ENCODE results near the gene JARID2. TPM values are rescaled to one million over a fixed set of nuclear protein-coding genes. Genes with fewer than 3 reads are reported as not detected.

Gene JARID2
- total and polyA plus RNA-seq, 2 of the 13 experiments (the other 11 are each of a cell fraction or from before 2014, with no cell fraction given) = 7.5 to 10.3 TPM

GRCh38 chr6:15504581-15505350, 258.9 kb downstream of the JARID2 start (continued):
- TF ChIP-seq NONO (IDR thresholded peaks at IDR 0.05) = no peak
- TF ChIP-seq NONO (CRISPR knock-in tag; conservative IDR thresholded peaks at IDR 0.05) = no peak
- TF ChIP-seq MYC (CRISPR knock-in tag; IDR thresholded peaks at IDR 0.05; ENCODE audit: borderline replicate concordance) = no peak
- peak; percentile 63 for TF ChIP-seq CEBPG (CRISPR knock-in tag; IDR thresholded peaks at IDR 0.05)
- TF ChIP-seq GTF3A (CRISPR knock-in tag; conservative IDR thresholded peaks at IDR 0.05) = no peak
- TF ChIP-seq ZFP1 (CRISPR knock-in tag; IDR thresholded peaks at IDR 0.05) = 0 out of 2 replicates have a peak, but pooled peaks have one; percentile 65
- TF ChIP-seq ZNF616 (CRISPR knock-in tag; IDR thresholded peaks at IDR 0.05; ENCODE audit: low read depth) = no peak
- TF ChIP-seq RORA (CRISPR knock-in tag; IDR thresholded peaks at IDR 0.05) = no peak
- TF ChIP-seq NFIB (CRISPR knock-in tag; IDR thresholded peaks at IDR 0.05; ENCODE audit: borderline replicate concordance) = no peak
- no peak for TF ChIP-seq ZNF282 (IDR thresholded peaks at IDR 0.05; ENCODE audit: partially characterized antibody)
- no peak for TF ChIP-seq NFE2L1 (CRISPR knock-in tag; IDR thresholded peaks at IDR 0.05; ENCODE audit: borderline replicate concordance)
- TF ChIP-seq REXO4 (CRISPR knock-in tag; IDR thresholded peaks at IDR 0.05; ENCODE audit: borderline replicate concordance) = no peak
- no peak for TF ChIP-seq ZNF747 (CRISPR knock-in tag; IDR thresholded peaks at IDR 0.05; ENCODE audit: borderline replicate concordance)
- peak; percentile 66; the same call in 1 of the 2 replicates for TF ChIP-seq ZNF331 (CRISPR knock-in tag; IDR thresholded peaks at IDR 0.05)
- TF ChIP-seq AHDC1 (CRISPR knock-in tag; IDR thresholded peaks at IDR 0.05; ENCODE audit: borderline replicate concordance) = peak; percentile 19; the same call in 1 of the 2 replicates
- no peak for TF ChIP-seq KDM6A (CRISPR knock-in tag; IDR thresholded peaks at IDR 0.05; ENCODE audit: low read depth)
- TF ChIP-seq ZNF430 (CRISPR knock-in tag; IDR thresholded peaks at IDR 0.05) = peak; percentile 81; the same call in 1 of the 2 replicates
- TF ChIP-seq ZBTB7A (CRISPR knock-in tag; IDR thresholded peaks at IDR 0.05) = no peak
- TF ChIP-seq NCOA5 (CRISPR knock-in tag; IDR thresholded peaks at IDR 0.05) = no peak
- peak; percentile 83 for TF ChIP-seq ETV5 (CRISPR knock-in tag; IDR thresholded peaks at IDR 0.05; ENCODE audit: borderline replicate concordance)
- TF ChIP-seq ZNF713 (CRISPR knock-in tag; IDR thresholded peaks at IDR 0.05) = no peak
- no peak for TF ChIP-seq ZNF276 (CRISPR knock-in tag; IDR thresholded peaks at IDR 0.05; ENCODE audit: low read depth)
- no peak for TF ChIP-seq MAX (IDR thresholded peaks at IDR 0.05)
- peak; percentile 90 for TF ChIP-seq BCL6 (CRISPR knock-in tag; IDR thresholded peaks at IDR 0.05)
- TF ChIP-seq DNMT1 (CRISPR knock-in tag; IDR thresholded peaks at IDR 0.05) = no peak
- TF ChIP-seq ZFP36L1 (CRISPR knock-in tag; IDR thresholded peaks at IDR 0.05) = no peak

All from HepG2 (cell line).